Adipocyte (in vitro differentiated cells): ENCODE results near the gene SLC15A1.

Experiments
- DNase-seq: peaks from one replicate; pipeline ENCODE4 v3.0.0-alpha.2; 2015; ENCODE audit warnings: low read depth
- H3K27me3 ChIP-seq: replicated peaks from 2 replicates; pipeline ENCODE4 v1.7.0; 2013; ENCODE audit warnings: mild to moderate bottlenecking, low read length, moderate library complexity; ENCODE audit not compliant: control insufficient read depth, insufficient read depth
- H3K36me3 ChIP-seq: 2 replicates; pipeline ENCODE4 v1.7.0; 2013; ENCODE audit warnings: low read length, mild to moderate bottlenecking, moderate library complexity; ENCODE audit not compliant: control insufficient read depth, insufficient read depth, severe bottlenecking
- H3K4me1 ChIP-seq: 2 replicates; pipeline ENCODE4 v1.7.0; 2013; ENCODE audit warnings: mild to moderate bottlenecking, low read length, moderate library complexity; ENCODE audit not compliant: control insufficient read depth, insufficient read depth
- H3K4me3 ChIP-seq: 2 replicates; pipeline ENCODE4 v1.7.0; 2013; ENCODE audit warnings: mild to moderate bottlenecking, low read length, moderate library complexity
- H3K9ac ChIP-seq: 2 replicates; pipeline ENCODE4 v1.7.0; 2013; ENCODE audit warnings: mild to moderate bottlenecking, low read length, moderate library complexity
- H3K9me3 ChIP-seq: 2 replicates; pipeline ENCODE4 v1.7.0; 2013; ENCODE audit warnings: mild to moderate bottlenecking, low read length, moderate library complexity; ENCODE audit not compliant: control insufficient read depth

The SLC15A1 gene

DNA sequence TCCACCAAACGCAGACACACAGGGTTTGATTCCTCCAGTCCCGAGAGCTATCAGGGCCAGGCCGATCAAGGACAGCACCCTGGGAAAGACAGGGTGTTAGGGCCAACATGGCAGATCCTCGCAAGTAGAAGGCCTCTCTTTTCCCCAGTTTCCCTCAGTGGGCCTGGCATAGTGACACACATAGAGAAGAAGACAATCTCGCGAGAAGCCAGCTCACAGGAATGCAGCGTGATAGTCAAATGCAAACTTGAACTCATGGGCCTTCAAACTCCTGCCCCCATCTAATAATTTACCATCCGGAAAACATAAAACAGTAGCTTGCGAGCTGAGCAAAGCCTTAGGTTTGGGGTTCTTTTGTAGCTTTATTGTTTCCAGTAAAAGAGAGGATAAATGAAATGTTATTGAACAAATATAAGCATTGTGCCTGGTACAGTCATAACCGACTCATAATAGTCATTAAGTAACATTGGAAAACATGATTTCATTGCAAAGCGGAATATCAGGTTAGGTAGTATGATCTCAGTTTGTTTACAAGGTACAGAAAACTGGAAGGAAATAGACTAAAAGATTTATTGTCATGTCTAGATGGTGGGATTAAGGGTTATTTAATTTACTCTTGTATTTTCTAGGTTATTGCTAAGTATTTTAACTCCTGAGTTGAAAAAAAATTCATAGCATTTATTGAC, 30.5 kb downstream of the SLC15A1 start:
- no peak for DNase-seq
- no peaks in the 10 kb centered on the region for H3K4me1 ChIP-seq
- peaks cover 13% of the 10 kb centered on the region for H3K27me3 ChIP-seq
- no peak overlapping the region for H3K9ac ChIP-seq
- H3K9me3 ChIP-seq = no peaks in the 10 kb centered on the region
- no peak overlapping the region for H3K4me3 ChIP-seq
- H3K36me3 ChIP-seq = no peaks in the 10 kb centered on the region

DNA sequence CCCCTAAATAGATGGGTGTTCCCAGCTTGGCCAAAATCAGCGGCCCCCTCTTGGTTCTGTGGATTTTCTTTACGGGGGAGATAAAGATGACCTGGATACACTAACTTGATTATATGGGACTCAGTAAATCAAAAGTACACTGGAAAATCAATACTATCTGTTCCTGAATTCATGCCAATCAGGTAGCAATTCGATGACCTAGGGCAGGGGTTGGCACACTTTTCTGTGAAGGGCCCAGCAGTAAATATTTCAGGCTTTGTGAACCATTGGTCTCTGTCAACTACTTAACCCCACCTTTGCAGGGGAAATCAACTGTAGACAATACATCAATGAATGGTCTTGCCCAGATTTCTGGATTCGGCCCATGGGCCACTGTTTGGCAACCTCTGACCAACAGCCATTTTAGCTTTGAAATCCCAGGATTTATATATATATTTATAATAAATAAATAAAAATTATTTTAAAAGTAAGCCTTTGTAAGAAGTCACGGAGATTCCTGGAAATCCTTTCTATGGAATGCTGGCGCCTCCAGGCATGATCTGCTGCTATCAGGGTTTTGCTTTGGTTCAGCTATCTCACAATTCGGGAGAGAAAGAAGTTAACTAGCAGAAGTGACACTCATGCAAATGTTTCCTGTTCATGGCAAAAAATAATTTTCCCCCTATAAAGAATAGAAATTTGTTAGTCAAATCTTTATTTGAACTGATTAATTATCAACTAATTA, 32.8 kb downstream of the SLC15A1 start:
- no peak overlapping the region for H3K9ac ChIP-seq
- H3K9me3 ChIP-seq = no peaks in the 10 kb centered on the region
- H3K36me3 ChIP-seq = no peaks in the 10 kb centered on the region
- DNase-seq = no peak
- no peak overlapping the region for H3K4me3 ChIP-seq
- no peaks in the 10 kb centered on the region for H3K27me3 ChIP-seq
- no peaks in the 10 kb centered on the region for H3K4me1 ChIP-seq

DNA sequence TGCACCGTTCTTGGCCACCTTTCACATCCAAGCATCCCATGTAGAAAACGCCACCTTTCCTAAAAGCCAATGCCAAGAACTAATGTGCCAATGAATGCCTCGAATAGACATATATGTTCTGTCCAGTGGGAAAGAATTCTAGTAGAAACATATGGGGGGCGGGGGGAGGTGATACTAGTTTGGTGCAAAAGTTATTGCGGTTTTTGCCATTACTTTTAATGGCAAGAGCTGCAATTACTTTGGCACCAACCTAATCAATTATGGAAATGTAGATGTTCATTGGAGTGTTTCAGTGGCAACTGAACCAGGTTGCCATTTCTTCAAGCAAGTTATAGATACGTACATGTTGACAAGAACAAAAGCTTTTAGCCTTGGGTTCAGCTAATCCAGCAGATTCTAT, 34.6 kb downstream of the SLC15A1 start:
- no peak for DNase-seq
- no peaks in the 10 kb centered on the region for H3K36me3 ChIP-seq
- no peaks in the 10 kb centered on the region for H3K4me1 ChIP-seq

DNA sequence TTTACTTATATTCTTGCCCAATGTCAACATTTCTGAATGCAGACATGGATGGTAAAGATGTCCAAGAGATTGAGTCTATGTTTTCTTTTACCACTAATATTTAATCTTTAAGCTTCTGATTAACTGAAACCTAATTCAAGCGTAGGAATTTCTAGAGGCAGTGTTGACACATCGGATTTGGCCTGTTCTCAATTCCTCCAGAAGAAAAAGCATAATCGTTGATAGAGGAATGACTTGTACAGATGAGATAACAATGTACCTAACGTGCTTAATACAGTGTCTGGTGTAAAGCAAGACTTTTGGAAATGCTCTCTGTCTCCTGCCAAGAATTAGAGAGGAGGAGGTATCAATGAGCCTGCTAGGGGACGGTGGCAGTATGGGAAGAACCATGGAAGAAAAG, 35.2 kb downstream of the SLC15A1 start:
- H3K4me3 ChIP-seq = no peak overlapping the region
- H3K27me3 ChIP-seq = no peaks in the 10 kb centered on the region
- no peak overlapping the region for H3K9ac ChIP-seq
- no peak for DNase-seq
- no peaks in the 10 kb centered on the region for H3K4me1 ChIP-seq
- no peaks in the 10 kb centered on the region for H3K36me3 ChIP-seq
- no peaks in the 10 kb centered on the region for H3K9me3 ChIP-seq

More for the DNA sequence above, 34.6 kb downstream of the SLC15A1 start:
- Histone ChIP-seq H3K9me3 (no peaks in the 10 kb centered on the region), H3K27me3 (no peaks in the 10 kb centered on the region), H3K9ac (no peak overlapping the region), H3K4me3 (no peak overlapping the region)

DNA sequence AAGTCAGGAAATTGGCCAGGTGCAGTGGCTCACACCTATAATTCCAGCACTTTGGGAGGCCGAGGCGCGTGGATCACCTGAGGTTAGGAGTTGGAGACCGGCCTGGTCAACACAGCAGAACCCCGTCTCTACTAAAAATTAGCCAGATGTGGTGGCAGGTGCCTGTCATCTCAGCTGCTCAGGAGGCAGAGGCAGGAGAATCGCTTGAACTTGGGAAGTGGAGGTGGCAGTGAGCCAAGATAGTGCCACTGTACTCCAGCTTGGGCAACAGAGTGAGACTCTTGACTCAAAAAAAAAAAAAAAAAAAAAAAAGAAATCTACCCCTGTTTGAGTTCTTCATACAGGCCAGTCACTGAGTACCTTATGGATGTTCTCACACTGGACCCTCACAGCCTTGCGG, 42.0 kb downstream of the SLC15A1 start:
- no peak overlapping the region for H3K9ac ChIP-seq
- no peak for DNase-seq
- H3K27me3 ChIP-seq = peaks cover 21% of the 10 kb centered on the region
- no peaks in the 10 kb centered on the region for H3K36me3 ChIP-seq
- no peaks in the 10 kb centered on the region for H3K9me3 ChIP-seq
- no peaks in the 10 kb centered on the region for H3K4me1 ChIP-seq
- H3K4me3 ChIP-seq = no peak overlapping the region

DNA sequence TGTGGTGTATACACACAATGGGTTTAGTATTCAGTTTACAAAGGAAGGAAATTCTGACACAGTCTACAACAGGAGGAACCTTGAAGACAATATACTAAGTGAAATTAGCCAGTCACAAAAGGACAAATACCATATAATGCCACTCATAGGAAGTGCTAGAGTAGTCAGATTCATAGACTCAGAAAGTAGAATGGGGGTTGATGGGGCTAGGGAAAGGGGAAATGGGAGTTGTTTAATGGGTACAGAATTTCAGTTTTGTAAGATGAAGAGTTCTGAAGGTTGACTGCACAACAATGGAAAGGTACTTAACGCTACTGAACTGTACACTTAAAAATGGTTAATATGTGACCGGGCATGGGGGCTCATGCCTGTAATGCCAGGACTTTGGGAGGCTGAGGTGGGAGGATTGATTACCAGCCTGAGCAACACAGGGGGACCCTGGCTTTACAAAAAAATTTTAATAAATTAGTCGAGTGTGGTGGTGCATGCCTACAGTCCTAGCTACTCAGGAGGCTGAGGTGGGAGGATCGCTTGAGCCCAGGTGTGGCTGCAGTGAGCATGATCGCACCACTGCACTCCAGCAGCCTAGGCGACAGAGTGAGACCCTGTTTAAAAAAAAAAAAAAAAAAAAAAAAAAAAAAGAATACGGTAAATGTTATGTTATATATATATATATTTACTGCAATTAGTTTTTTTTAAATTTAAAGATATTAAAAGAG, 45.0 kb downstream of the SLC15A1 start:
- Histone ChIP-seq H3K36me3 (no peaks in the 10 kb centered on the region), H3K4me1 (no peaks in the 10 kb centered on the region), H3K9ac (no peak overlapping the region), H3K4me3 (no peak overlapping the region), H3K9me3 (no peaks in the 10 kb centered on the region), H3K27me3 (peaks cover 26% of the 10 kb centered on the region)
- DNase-seq = no peak

DNA sequence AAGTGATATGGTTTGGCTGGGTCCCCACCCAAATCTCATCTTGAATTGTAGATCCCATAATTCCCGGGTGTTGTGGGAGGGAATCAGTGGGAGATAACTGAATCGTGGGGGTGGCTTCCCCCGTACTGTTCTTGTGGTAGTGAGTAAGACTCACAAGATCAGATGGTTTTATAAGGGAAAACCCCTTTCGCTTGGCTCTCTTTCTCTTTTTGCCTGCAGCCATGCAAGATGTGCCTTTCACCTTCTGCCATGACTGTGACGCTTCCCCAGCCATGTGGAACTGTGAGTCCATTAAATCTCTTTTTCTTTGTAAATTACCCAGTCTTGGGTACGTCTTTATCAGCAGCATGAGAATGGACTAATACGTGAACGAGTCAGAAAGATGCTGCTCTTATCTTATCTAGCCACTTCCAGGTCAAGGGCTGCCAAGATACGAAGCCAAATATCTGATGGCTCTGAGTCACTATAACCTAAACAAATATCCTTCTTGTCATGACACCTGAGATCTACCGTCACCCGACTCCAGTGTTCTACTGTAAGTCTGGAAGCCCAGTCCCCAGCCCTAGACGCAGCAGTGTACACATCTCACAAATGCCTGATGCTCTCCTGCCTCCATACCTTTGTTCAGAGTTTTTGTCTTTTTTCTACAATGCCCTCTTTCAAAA, 45.9 kb downstream of the SLC15A1 start:
- H3K36me3 ChIP-seq = no peaks in the 10 kb centered on the region
- no peak overlapping the region for H3K9ac ChIP-seq
- peaks cover 26% of the 10 kb centered on the region for H3K27me3 ChIP-seq
- no peak overlapping the region for H3K4me3 ChIP-seq
- DNase-seq = no peak
- no peaks in the 10 kb centered on the region for H3K9me3 ChIP-seq
- no peaks in the 10 kb centered on the region for H3K4me1 ChIP-seq

DNA sequence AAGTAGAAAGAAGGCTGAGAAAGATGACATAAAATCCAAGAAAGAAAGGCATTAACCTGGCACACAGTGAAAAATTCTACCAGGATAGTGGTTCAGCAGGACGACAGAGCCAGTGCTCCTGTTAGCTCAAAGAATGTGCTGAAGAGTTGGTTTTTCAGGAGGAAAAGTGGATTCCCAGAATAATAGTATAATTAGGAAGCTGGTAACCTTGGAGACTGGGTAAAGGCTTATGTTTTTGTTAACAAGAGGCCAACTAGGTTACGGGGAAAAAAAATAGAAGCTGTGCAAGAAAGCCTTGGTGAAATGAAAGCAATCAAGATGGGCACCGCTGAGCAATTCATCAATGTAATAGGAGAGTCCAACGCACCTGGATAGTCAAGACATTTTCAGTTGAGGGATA, 54.7 kb downstream of the SLC15A1 start:
- Histone ChIP-seq H3K36me3 (no peaks in the 10 kb centered on the region), H3K27me3 (peaks cover 4% of the 10 kb centered on the region), H3K9ac (no peak overlapping the region), H3K4me1 (no peaks in the 10 kb centered on the region), H3K9me3 (no peaks in the 10 kb centered on the region), H3K4me3 (no peak overlapping the region)
- no peak for DNase-seq

DNA sequence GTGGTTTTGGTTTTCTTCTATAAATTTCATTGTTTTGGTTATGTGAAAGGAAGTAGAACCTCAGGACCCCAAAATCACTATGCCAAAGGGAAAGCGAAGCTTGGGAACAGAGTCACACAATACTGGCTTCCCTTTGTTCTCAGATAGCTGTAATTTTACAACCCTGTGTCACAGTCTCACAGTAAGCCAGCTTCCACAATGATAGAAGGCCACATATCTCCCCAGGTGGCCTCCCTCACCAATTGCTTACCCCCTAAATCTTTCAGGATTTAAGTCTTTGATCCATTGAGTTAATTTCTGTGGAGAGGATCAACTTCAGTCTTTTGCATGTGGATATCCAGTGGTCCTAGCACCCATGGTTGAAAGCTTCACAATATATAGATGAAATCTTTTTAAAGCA, 58.7 kb downstream of the SLC15A1 start:
- Histone ChIP-seq H3K27me3 (peaks cover 4% of the 10 kb centered on the region), H3K4me3 (no peak overlapping the region), H3K4me1 (no peaks in the 10 kb centered on the region), H3K36me3 (no peaks in the 10 kb centered on the region), H3K9me3 (no peaks in the 10 kb centered on the region), H3K9ac (no peak overlapping the region)
- DNase-seq = no peak

DNA sequence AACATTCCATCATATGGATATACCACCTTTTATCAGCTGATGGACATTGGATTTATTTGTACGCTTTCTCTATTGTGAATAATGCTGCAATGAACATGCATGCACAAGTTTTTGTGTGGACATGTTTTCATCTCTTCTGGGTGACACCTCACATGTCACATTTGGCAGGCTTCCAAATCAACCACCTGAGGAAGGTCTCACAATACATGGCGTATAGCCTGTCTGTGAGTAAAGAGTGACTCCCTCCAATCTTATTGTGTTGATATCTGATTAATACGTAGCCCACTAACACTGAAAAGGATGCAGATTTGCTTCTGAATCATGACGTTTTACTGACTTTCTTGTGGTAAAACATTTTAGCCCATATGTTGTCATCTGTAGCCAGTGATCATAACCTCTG, 61.1 kb downstream of the SLC15A1 start:
- no peaks in the 10 kb centered on the region for H3K9me3 ChIP-seq
- DNase-seq = no peak
- no peaks in the 10 kb centered on the region for H3K36me3 ChIP-seq
- H3K4me1 ChIP-seq = no peaks in the 10 kb centered on the region
- H3K27me3 ChIP-seq = peaks cover 11% of the 10 kb centered on the region
- no peak overlapping the region for H3K4me3 ChIP-seq
- no peak overlapping the region for H3K9ac ChIP-seq

DNA sequence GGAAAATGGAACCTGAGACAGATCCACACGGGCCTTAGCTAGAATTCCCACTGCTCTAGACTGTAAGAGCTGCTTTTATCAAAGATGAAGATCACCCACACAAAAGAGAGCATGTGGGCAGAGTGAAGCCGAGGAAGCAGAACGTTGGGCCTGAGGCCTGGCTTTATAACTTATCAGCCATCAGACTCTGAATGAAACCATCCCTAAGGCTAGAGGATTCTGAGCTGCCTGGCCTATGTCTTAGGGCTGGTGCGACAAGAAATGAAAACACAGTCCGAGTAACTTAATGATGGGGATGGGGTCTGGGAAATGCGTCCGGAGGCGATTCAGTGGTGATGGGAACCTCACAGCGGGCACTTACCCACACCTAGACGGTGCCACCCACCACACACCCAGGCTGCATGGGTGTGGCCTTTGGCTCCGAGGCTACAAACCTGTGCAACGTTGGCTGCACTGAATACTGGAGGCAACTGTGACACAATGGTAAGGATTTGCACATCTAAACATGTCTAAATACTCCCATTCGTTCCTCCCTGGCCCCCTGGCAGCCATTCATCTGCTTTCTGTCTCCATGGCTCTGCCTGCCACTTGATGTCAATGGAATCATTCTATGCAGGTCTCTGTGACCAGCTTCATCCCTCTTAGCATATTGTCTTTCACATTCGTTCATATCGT, 62.0 kb downstream of the SLC15A1 start:
- H3K27me3 ChIP-seq = peaks cover 17% of the 10 kb centered on the region
- no peak overlapping the region for H3K9ac ChIP-seq
- no peaks in the 10 kb centered on the region for H3K9me3 ChIP-seq
- H3K4me1 ChIP-seq = no peaks in the 10 kb centered on the region
- no peak for DNase-seq
- H3K4me3 ChIP-seq = no peak overlapping the region
- H3K36me3 ChIP-seq = no peaks in the 10 kb centered on the region
